ENCODE measurements around the gene SPOCK1.

The SPOCK1 gene

GRCh38 chr5:137290373-137290772, 208.8 kb downstream of the SPOCK1 start:
- DNase-seq, result no peak

GRCh38 chr5:137289856-137290255, 209.3 kb downstream of the SPOCK1 start:
- DNase-seq, result no peak

GRCh38 chr5:137287569-137287968, 211.6 kb downstream of the SPOCK1 start:
- DNase-seq, result no peak

- DNase-seq, result no peak
Measured at GRCh38 chr5:137286025-137286610, 213.0 kb downstream of the SPOCK1 start.

GRCh38 chr5:137283801-137284200, 215.3 kb downstream of the SPOCK1 start:
- no peak for DNase-seq

- no peak for DNase-seq
Measured at GRCh38 chr5:137282216-137282615, 216.9 kb downstream of the SPOCK1 start.

GRCh38 chr5:137281201-137281600, 217.9 kb downstream of the SPOCK1 start:
- DNase-seq, result no peak

GRCh38 chr5:137280656-137281055, 218.5 kb downstream of the SPOCK1 start:
- DNase-seq, result no peak

GRCh38 chr5:137279521-137280231, 219.4 kb downstream of the SPOCK1 start:
- no peak for DNase-seq

GRCh38 chr5:137278476-137278875, 220.7 kb downstream of the SPOCK1 start:
- DNase-seq, result no peak

- DNase-seq, result no peak
Measured at GRCh38 chr5:137275083-137275482, 224.0 kb downstream of the SPOCK1 start.

GRCh38 chr5:137273511-137273910, 225.6 kb downstream of the SPOCK1 start:
- no peak for DNase-seq

GRCh38 chr5:137272831-137273230, 226.3 kb downstream of the SPOCK1 start:
- no peak for DNase-seq

GRCh38 chr5:137269946-137270345, 229.2 kb downstream of the SPOCK1 start:
- no peak for DNase-seq

- DNase-seq, result no peak
Measured at GRCh38 chr5:137269274-137269673, 229.9 kb downstream of the SPOCK1 start.

GRCh38 chr5:137268646-137269045, 230.5 kb downstream of the SPOCK1 start:
- DNase-seq, result no peak

GRCh38 chr5:137266186-137266585, 232.9 kb downstream of the SPOCK1 start:
- DNase-seq, result no peak

- DNase-seq, result no peak
Measured at GRCh38 chr5:137265457-137265856, 233.7 kb downstream of the SPOCK1 start.

- DNase-seq, result no peak
Measured at GRCh38 chr5:137264573-137264972, 234.6 kb downstream of the SPOCK1 start.

- no peak for DNase-seq
Measured at GRCh38 chr5:137264041-137264440, 235.1 kb downstream of the SPOCK1 start.

- no peak for DNase-seq
Measured at GRCh38 chr5:137263371-137264005, 235.6 kb downstream of the SPOCK1 start.

- no peak for DNase-seq
Measured at GRCh38 chr5:137262818-137263217, 236.3 kb downstream of the SPOCK1 start.

GRCh38 chr5:137260820-137261695, 238.1 kb downstream of the SPOCK1 start:
- no peak for DNase-seq
